CD4-positive, alpha-beta T cell treated with Interleukin-15 for 4 hours (primary cell): Measurements from ENCODE around the gene ST14.
"Not testable (repeated sequence)": the region's sequence is repeated elsewhere in the genome, so short reads cannot be mapped to it uniquely, and the experiment has no call there.

Experiments used
- DNase-seq: peaks from one replicate; pipeline ENCODE4 v3.0.0-alpha.2; 2020; ENCODE audit warnings: low spot score

The ST14 gene

GRCh38 chr11:130189492-130190210 lies 30.1 kb downstream of the ST14 start:
- DNase-seq: no peak

GRCh38 chr11:130190371-130190881 lies 30.8 kb downstream of the ST14 start:
- no peak for DNase-seq

GRCh38 chr11:130191896-130192295 lies 32.3 kb downstream of the ST14 start:
- no peak for DNase-seq

- DNase-seq: no peak
These were observed 33.3 kb downstream of the ST14 start for GRCh38 chr11:130192845-130193267.

- not testable (repeated sequence) for DNase-seq
These were observed 34.0 kb downstream of the ST14 start for GRCh38 chr11:130193551-130193950.

GRCh38 chr11:130194241-130195023 lies 34.9 kb downstream of the ST14 start:
- no peak for DNase-seq

GRCh38 chr11:130197386-130198035 lies 37.9 kb downstream of the ST14 start:
- DNase-seq: no peak

- no peak for DNase-seq
These were observed 38.7 kb downstream of the ST14 start for GRCh38 chr11:130198292-130198691.

GRCh38 chr11:130198964-130199363 lies 39.4 kb downstream of the ST14 start:
- no peak for DNase-seq

- no peak for DNase-seq
These were observed 40.2 kb downstream of the ST14 start for GRCh38 chr11:130199792-130200191.

- no peak for DNase-seq
These were observed 41.4 kb downstream of the ST14 start for GRCh38 chr11:130201026-130201425.

GRCh38 chr11:130202009-130202817 lies 42.6 kb downstream of the ST14 start:
- no peak for DNase-seq

GRCh38 chr11:130202818-130203689 lies 43.5 kb downstream of the ST14 start:
- DNase-seq: no peak

- DNase-seq: no peak
These were observed 44.5 kb downstream of the ST14 start for GRCh38 chr11:130203766-130204702.

- no peak for DNase-seq
These were observed 45.1 kb downstream of the ST14 start for GRCh38 chr11:130204703-130205095.

GRCh38 chr11:130206141-130206540 lies 46.6 kb downstream of the ST14 start:
- DNase-seq: no peak

GRCh38 chr11:130208241-130209127 lies 48.9 kb downstream of the ST14 start:
- no peak for DNase-seq

- DNase-seq: no peak
These were observed 49.7 kb downstream of the ST14 start for GRCh38 chr11:130209128-130209932.
